Osteoblast (primary cell): ENCODE measurements around the gene PDCD6IP. TPM values are rescaled to one million over a fixed set of nuclear protein-coding genes. Genes with fewer than 3 reads are reported as not detected.

ENCODE experiments used
- DNase-seq: peaks from one replicate; pipeline ENCODE4 v3.0.0; 2011; ENCODE audit warnings: low spot score, mixed read lengths; ENCODE audit not compliant: insufficient read length; ENCODE audit errors: missing footprints
- H2AFZ ChIP-seq: 2 replicates; pipeline ENCODE4 v1.6.0; 2011; ENCODE audit warnings: mild to moderate bottlenecking, low read length
- H3K27ac ChIP-seq: 2 replicates; pipeline ENCODE4 v1.5.1; 2011; ENCODE audit warnings: mild to moderate bottlenecking, low read depth, low read length, moderate library complexity
- H3K27me3 ChIP-seq: 2 replicates; pipeline ENCODE4 v1.6.0; 2012; ENCODE audit warnings: mild to moderate bottlenecking, control low read depth, inconsistent platforms, low read length, moderate library complexity; ENCODE audit not compliant: insufficient read depth
- H3K36me3 ChIP-seq: 2 replicates; pipeline ENCODE4 v1.5.1; 2011; ENCODE audit warnings: mild to moderate bottlenecking, low read length, control low read depth, moderate library complexity; ENCODE audit not compliant: insufficient read depth
- H3K4me1 ChIP-seq: 2 replicates; pipeline ENCODE4 v1.5.1; 2011; ENCODE audit warnings: mild to moderate bottlenecking, low read length, control low read depth, moderate library complexity; ENCODE audit not compliant: insufficient read depth
- H3K4me2 ChIP-seq: 2 replicates; pipeline ENCODE4 v1.6.0; 2011; ENCODE audit warnings: mild to moderate bottlenecking, low read length; ENCODE audit not compliant: insufficient read depth
- H3K4me3 ChIP-seq: fragments of 200-600 bp; sonication (generic); 3 replicates; pipeline ENCODE4 v1.5.1; 2012; ENCODE audit warnings: mild to moderate bottlenecking, low read length, inconsistent platforms; ENCODE audit not compliant: insufficient read depth
- H3K79me2 ChIP-seq: 2 replicates; pipeline ENCODE4 v1.6.0; 2012; ENCODE audit warnings: mild to moderate bottlenecking, low read length, control low read depth, inconsistent platforms; ENCODE audit not compliant: insufficient read depth
- H3K9me3 ChIP-seq: 2 replicates; pipeline ENCODE4 v1.5.1; 2011; ENCODE audit warnings: low read depth, low read length, control low read depth
- H4K20me1 ChIP-seq: 2 replicates; pipeline ENCODE4 v1.6.0; 2012; ENCODE audit warnings: mild to moderate bottlenecking, low read length, control low read depth; ENCODE audit not compliant: insufficient read depth
- total RNA-seq: library from RNA; depleted of rRNA; stranded (reverse); fragments of >200 nt; gene quantifications from 2 replicates; pipeline ENCODE4 v1.2.3, GENCODE V29; 2012
- TF ChIP-seq, protein P1 (sequence below): IDR thresholded peaks from 2 replicates; pipeline ENCODE4 v1.5.1; 2011; ENCODE audit warnings: mild to moderate bottlenecking, low read depth, low read length, moderate library complexity; ENCODE audit errors: extremely low read depth

PDCD6IP gene
- total RNA-seq, 1 donor = 283 TPM

DNA sequence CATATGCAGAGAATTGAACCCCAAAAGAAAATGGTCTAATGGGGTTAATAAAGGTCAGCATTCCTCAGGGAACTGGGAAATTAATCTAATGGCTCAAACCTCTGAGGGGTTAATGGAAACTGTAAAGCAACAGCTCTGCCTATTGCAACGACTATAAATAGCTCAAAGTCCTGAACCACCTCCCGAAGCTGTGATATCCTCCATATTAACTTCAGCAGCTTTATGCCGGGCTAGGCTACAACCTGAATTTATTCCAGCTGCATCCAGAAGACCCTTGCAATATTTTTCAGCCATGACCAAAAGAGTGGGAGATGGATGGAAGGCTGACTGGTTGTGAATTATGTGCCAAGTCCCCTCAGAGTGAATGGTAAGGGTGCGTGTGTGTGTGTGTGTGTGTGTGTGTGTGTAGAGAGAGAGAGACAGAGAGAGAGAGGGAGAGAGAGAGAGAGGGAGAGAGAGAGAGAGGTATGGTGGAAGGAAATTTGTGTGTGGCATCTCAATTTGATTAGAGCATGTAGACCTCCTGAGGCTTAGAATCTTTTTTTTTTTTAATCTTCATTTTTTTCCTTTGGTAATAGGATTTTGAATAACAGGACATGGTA, 109.9 kb downstream of the PDCD6IP start:
- H3K4me2 ChIP-seq = no peak overlapping the region
- H3K79me2 ChIP-seq = no peaks in the 10 kb centered on the region
- no peak overlapping the region for H2AFZ ChIP-seq
- no peaks in the 10 kb centered on the region for H3K9me3 ChIP-seq
- no peak overlapping the region for H3K4me3 ChIP-seq
- H3K27me3 ChIP-seq = no peaks in the 10 kb centered on the region
- TF ChIP-seq, protein P1, sequence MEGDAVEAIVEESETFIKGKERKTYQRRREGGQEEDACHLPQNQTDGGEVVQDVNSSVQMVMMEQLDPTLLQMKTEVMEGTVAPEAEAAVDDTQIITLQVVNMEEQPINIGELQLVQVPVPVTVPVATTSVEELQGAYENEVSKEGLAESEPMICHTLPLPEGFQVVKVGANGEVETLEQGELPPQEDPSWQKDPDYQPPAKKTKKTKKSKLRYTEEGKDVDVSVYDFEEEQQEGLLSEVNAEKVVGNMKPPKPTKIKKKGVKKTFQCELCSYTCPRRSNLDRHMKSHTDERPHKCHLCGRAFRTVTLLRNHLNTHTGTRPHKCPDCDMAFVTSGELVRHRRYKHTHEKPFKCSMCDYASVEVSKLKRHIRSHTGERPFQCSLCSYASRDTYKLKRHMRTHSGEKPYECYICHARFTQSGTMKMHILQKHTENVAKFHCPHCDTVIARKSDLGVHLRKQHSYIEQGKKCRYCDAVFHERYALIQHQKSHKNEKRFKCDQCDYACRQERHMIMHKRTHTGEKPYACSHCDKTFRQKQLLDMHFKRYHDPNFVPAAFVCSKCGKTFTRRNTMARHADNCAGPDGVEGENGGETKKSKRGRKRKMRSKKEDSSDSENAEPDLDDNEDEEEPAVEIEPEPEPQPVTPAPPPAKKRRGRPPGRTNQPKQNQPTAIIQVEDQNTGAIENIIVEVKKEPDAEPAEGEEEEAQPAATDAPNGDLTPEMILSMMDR = no peak
- no peak for DNase-seq
- no peaks in the 10 kb centered on the region for H4K20me1 ChIP-seq
- no peak overlapping the region for H3K27ac ChIP-seq
- H3K4me1 ChIP-seq = peaks cover 11% of the 10 kb centered on the region
- no peaks in the 10 kb centered on the region for H3K36me3 ChIP-seq

DNA sequence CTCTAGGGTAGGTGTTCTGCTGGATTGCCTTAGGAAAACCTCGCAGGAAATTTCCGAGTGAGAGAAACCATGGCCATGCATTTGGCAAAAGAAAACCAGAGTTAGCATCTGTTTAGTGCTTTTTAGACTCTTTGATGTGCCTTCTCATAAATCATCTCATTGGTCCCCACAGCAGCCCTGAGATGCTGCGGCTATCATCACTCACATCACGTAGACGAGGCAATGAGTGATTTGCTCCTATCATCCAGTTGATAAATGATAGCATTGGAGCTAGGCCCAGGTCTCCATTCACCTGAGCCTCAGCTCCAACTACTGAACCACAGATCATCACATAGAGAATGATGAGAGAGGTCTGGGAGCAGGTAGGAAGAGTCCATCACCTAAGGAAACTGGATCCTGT, 111.1 kb downstream of the PDCD6IP start:
- no peak overlapping the region for H3K4me2 ChIP-seq
- H3K27me3 ChIP-seq = no peaks in the 10 kb centered on the region
- H3K4me1 ChIP-seq = peaks cover 11% of the 10 kb centered on the region
- H3K36me3 ChIP-seq = no peaks in the 10 kb centered on the region
- H3K4me3 ChIP-seq = no peak overlapping the region
- H2AFZ ChIP-seq = no peak overlapping the region
- TF ChIP-seq, protein P1 = no peak
- H4K20me1 ChIP-seq = no peaks in the 10 kb centered on the region
- H3K79me2 ChIP-seq = no peaks in the 10 kb centered on the region
- no peak for DNase-seq
- H3K9me3 ChIP-seq = no peaks in the 10 kb centered on the region
- no peak overlapping the region for H3K27ac ChIP-seq

DNA sequence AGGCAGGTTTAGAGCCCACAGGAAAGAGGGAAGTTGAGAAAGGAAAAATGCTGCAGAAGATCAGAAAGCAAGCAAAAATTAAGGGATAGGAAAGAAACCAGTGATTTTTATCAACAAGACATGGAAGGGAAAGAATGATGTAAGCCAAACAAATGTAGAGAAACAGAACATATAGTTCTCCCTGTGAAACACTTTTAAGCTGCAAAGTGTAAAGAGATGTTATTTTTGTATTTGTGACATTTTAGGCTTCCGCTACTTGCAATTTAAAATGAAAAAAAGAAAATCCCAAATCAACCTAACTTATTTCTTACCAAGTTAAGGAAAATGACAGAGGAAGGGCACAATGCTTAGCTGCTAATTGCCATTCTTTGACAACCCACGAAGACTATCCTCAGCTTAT, 111.6 kb downstream of the PDCD6IP start:
- Histone ChIP-seq H3K4me1 (peaks cover 11% of the 10 kb centered on the region), H3K27me3 (no peaks in the 10 kb centered on the region), H2AFZ (no peak overlapping the region), H3K9me3 (no peaks in the 10 kb centered on the region), H3K4me3 (no peak overlapping the region), H3K4me2 (no peak overlapping the region), H3K36me3 (no peaks in the 10 kb centered on the region), H3K79me2 (no peaks in the 10 kb centered on the region), H3K27ac (no peak overlapping the region), H4K20me1 (no peaks in the 10 kb centered on the region)
- no peak for DNase-seq
- TF ChIP-seq, protein P1 = no peak

DNA sequence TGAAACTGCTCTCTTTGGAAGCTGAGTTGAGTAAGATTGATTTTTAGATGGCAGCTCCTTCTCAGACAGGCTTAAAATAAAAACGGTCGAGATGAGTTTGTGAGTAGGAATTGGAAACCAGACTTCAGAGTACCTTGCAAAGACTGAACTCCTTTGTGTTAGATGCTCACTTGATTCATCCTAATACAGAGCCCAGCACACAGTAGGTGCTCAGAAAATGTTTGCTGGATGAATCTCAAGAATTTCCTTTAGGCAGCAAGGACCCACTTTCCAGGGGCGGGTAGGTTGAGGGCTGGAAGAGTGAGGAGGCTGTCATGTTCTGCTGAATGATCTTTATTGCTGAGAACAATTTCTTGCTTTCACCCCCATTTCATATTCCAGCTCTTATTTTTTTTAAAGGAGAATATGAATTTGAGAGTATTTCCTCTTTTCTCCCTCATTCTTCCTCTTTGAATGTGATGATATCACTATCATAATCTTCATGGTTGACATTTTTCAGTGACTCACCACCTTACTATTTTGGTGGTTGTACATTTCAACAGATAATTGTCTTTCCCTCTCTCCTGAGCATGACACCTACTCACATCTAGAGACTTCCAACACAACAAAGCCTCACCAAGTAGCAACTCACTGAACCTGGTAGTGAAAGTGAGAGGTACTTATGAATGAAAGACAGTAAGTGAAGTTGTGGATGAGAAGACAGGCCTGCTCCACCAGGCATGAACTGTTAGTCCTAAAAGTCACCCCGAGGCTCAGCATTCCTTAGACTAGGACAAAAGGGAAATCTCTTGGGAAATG, 113.3 kb downstream of the PDCD6IP start:
- H3K27me3 ChIP-seq = no peaks in the 10 kb centered on the region
- no peaks in the 10 kb centered on the region for H3K36me3 ChIP-seq
- no peak overlapping the region for H3K27ac ChIP-seq
- no peak for DNase-seq
- H3K79me2 ChIP-seq = no peaks in the 10 kb centered on the region
- H3K9me3 ChIP-seq = no peaks in the 10 kb centered on the region
- H4K20me1 ChIP-seq = no peaks in the 10 kb centered on the region
- peaks cover 11% of the 10 kb centered on the region for H3K4me1 ChIP-seq
- no peak overlapping the region for H3K4me2 ChIP-seq
- no peak overlapping the region for H2AFZ ChIP-seq
- no peak overlapping the region for H3K4me3 ChIP-seq
- TF ChIP-seq, protein P1 = no peak
